Omental fat pad (tissue), 4 donors: Measurements from ENCODE around the gene UNC93B1. TPM values are rescaled to one million over a fixed set of nuclear protein-coding genes. Genes with fewer than 3 reads are reported as not detected.
A peak's percentile ranks its signal among the peaks of the same experiment; 100 is the strongest.

Source experiments
- ATAC-seq: fragments of 150-250 bp; one replicate; pipeline ENCODE4 v1.9.1; 2016; ENCODE audit warnings: mild to moderate bottlenecking, moderate library complexity; ENCODE audit not compliant: low FRiP score
- DNase-seq: peaks from one replicate; pipeline ENCODE4 v3.0.0-alpha.2; 2019; ENCODE audit warnings: low spot score
- total RNA-seq, 4 donors: library from RNA; depleted of rRNA; stranded (reverse); fragments of >200 nt; gene quantifications; one replicate each; pipeline ENCODE4 v1.1.0, GENCODE V29; 2016
- TF ChIP-seq, protein P1 (sequence below), 3 donors: fragments of 450-650 bp; IDR thresholded peaks; one replicate each; pipeline ENCODE4 v1.5.1; 2016 to 2017; ENCODE audit warnings: antibody characterized with exemption in 3 of 3, mild to moderate bottlenecking in 3 of 3, moderate library complexity in 2 of 3

UNC93B1 gene, protein sequence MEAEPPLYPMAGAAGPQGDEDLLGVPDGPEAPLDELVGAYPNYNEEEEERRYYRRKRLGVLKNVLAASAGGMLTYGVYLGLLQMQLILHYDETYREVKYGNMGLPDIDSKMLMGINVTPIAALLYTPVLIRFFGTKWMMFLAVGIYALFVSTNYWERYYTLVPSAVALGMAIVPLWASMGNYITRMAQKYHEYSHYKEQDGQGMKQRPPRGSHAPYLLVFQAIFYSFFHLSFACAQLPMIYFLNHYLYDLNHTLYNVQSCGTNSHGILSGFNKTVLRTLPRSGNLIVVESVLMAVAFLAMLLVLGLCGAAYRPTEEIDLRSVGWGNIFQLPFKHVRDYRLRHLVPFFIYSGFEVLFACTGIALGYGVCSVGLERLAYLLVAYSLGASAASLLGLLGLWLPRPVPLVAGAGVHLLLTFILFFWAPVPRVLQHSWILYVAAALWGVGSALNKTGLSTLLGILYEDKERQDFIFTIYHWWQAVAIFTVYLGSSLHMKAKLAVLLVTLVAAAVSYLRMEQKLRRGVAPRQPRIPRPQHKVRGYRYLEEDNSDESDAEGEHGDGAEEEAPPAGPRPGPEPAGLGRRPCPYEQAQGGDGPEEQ
- 10 to 100 TPM; 33.5 to 63.8 (median 51.4) TPM for total RNA-seq

DNA sequence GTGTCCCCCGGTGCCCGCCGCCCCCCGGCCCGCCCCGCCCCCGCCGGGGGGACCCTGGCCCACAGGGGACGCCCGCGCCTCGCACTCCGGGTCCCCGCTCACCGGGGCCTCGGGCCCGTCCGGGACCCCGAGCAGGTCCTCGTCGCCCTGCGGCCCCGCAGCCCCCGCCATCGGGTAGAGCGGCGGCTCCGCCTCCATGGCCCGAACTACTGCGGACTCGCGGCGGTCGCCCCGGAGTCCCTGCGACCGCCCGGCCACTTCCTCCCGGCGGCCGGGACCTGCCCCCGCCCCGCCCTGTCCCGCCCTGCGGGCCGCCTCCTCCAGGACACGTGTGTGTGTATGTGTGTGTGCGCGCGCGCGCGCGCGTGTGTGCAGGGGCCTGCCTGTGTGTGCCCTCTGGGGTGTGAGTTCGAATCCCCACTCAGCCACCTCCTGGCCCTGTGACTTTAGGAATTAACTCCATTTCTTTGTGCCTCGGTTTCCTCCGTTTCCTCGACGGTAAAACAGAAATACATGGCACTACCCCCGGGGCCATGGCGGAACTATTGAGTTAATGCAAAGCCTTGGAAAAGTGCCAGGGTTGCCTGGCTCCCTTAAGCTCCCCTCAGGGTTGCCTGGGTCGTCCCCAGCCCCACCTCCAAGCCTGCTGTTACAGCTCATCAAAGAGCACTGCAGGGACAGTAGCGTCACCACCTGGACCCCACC, at the start of gene UNC93B1:
Gene UNC93B1, minus strand, starts transcription at position 252 of the 705 bp plus-strand sequence. Its CDS starts 54 bp downstream, at position 198.
- peak; percentile 74 for ATAC-seq
- TF ChIP-seq, protein P1, sequence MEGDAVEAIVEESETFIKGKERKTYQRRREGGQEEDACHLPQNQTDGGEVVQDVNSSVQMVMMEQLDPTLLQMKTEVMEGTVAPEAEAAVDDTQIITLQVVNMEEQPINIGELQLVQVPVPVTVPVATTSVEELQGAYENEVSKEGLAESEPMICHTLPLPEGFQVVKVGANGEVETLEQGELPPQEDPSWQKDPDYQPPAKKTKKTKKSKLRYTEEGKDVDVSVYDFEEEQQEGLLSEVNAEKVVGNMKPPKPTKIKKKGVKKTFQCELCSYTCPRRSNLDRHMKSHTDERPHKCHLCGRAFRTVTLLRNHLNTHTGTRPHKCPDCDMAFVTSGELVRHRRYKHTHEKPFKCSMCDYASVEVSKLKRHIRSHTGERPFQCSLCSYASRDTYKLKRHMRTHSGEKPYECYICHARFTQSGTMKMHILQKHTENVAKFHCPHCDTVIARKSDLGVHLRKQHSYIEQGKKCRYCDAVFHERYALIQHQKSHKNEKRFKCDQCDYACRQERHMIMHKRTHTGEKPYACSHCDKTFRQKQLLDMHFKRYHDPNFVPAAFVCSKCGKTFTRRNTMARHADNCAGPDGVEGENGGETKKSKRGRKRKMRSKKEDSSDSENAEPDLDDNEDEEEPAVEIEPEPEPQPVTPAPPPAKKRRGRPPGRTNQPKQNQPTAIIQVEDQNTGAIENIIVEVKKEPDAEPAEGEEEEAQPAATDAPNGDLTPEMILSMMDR (IDR thresholded peaks at IDR 0.05) = no peak
- DNase-seq = peak; percentile 55

DNA sequence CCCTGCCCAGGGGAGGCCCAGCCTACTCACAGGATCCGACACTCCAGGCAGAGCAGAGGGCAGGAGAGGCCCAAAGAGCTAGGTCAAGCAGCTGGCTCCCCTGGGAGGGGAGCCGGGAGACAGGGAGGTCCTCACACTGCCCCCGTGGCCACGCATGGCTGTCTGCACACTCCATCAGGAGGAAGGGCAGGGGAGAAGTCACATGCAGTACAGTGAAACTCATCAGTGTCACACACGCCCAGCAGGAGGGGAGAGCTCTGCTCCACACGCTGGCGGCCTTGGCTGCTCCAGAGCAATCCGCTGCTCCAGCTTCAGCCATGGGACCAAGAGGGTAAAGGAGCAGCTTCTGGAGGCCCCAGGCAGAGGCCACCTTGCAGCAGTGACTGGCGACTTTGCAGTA, 49.2 kb upstream of the UNC93B1 start:
- TF ChIP-seq, protein P1 (IDR thresholded peaks at IDR 0.05) = no peak
- DNase-seq (no peak), ATAC-seq (no peak)

DNA sequence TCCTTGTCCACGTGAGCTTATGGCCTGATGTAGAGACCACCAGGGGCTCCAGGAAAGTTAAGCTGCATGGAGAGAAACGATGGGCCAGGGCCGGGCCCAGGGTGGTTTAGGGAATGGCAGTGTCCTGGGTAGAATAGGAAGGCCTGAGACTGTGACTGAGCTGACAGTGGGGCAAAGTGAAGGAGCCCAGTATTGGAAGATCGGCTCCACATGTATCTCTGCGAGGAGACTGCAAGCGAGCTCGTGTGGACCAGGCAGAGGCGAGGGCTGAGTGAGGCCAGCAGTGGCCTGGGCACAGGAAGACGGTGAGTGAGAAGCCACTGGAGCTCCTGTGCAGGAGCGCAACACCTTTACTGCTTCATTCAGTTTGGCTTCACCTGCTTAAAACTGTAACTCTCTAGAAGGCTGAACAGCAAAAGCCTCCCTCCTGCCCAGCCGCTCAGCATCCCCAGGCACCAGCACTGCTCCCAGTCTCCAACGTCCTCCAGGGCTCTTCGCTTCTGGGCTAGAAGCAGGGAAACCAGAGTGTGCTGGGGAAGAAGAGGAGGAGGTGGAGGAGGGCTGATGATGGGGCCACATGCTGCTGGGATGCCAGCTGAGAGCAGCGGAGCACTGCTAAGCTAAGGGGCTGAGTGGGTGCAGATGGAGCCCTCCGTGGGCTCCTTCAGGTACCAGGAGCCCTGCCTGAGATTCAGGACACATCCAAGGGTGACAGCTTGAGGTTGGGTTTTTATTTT, 48.4 kb upstream of the UNC93B1 start:
- ATAC-seq = no peak
- TF ChIP-seq, protein P1 (IDR thresholded peaks at IDR 0.05) = no peak
- DNase-seq = no peak

DNA sequence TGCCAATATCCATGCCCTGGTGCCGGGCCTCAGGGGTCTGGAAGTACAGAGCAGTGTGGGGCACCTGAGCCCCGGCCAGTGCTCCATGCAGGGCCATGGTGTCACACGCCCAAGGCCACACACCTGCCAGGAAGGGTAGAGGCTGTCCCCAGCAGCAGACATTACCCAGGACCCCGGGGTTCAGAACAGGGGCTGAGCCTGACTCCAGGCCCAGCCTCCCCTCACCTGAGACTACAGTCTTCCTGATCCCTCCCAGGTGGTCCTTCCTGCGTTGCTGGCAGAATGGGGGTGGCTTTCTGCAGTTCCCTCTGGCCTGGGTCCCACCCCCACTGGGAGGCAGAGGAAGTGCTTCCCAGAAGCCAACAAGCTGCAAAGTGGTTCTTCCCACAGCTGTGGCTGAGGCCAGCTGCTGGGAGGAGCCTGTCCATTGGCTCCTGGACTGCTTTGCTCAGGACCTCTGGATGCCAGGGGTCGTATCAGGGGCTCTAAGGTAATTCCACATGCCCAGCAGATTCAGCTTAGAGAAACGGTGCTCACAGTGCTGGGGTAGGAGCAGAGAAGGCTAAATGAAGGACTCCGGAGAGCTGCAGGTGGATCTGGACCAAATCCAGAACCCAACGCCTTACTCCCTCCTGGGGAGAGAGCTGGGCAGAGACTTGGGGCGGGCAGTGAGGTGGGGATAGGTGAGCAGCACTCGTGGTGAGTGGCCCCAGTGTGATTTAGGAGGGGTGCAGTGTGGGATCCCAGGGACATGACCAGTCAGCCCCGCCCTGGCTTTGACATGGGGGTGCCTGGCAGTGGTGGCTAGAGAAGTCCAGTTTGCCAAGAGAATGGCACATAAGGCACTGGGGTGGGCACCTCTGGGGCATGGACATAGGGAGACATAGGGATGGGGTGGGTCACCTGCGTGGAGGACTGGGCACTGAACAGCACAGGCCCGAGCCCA, 47.6 kb upstream of the UNC93B1 start:
- TF ChIP-seq, protein P1 (IDR thresholded peaks at IDR 0.05) = no peak
- no peak for ATAC-seq
- no peak for DNase-seq

DNA sequence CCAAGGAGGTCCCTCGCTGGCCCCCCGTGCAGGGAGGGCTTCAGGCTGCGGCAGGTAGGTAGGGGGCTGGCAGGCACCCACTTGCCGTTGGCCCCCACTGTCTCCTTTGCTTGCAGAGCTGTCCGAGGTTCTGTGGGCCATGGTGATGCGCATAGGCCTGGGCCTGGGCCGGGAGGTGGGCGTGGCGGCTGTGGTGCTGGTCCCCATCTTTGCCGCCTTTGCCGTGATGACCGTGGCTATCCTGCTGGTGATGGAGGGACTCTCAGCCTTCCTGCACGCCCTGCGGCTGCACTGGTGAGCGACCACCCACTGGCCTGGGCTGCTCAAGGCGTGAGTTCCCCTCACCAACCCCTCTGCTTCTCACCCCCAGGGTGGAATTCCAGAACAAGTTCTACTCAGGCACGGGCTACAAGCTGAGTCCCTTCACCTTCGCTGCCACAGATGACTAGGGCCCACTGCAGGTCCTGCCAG, 46.5 kb upstream of the UNC93B1 start:
- no peak for DNase-seq
- no peak for ATAC-seq
- TF ChIP-seq, protein P1 (IDR thresholded peaks at IDR 0.05) = no peak
